Brain microvascular endothelial cell (primary cell): Measurements from ENCODE around the gene HBG1.

ENCODE experiments used
- DNase-seq: peaks from one replicate; pipeline ENCODE4 v3.0.0-alpha.2; 2020
- H3K27ac ChIP-seq: fragments of 250-450 bp; sonication (Bioruptor Pico); 2 replicates; pipeline ENCODE4 v1.5.1; 2020; ENCODE audit warnings: mild to moderate bottlenecking, moderate library complexity
- H3K27me3 ChIP-seq: fragments of 250-450 bp; sonication (Bioruptor Pico); replicated peaks from 2 replicates; pipeline ENCODE4 v1.5.1; 2020; ENCODE audit warnings: mild to moderate bottlenecking
- H3K36me3 ChIP-seq: fragments of 250-450 bp; sonication (Bioruptor Pico); replicated peaks from 2 replicates; pipeline ENCODE4 v1.5.1; 2020; ENCODE audit warnings: mild to moderate bottlenecking
- H3K4me3 ChIP-seq: 2 replicates; pipeline ENCODE4 v1.5.1; 2011; ENCODE audit warnings: low read depth, mild to moderate bottlenecking, control low read depth, low read length, moderate library complexity
- CTCF ChIP-seq: IDR thresholded peaks from 2 replicates; pipeline ENCODE4 v1.5.1; 2011; ENCODE audit warnings: low read depth, mild to moderate bottlenecking, moderate library complexity, low read length, control low read depth, inconsistent platforms; ENCODE audit errors: missing control alignments
- in situ Hi-C: cut with HindIII; loops from 2 replicates; pipeline ENCODE4 v1.10.0; 2017; ENCODE audit warnings: low sequenced_read_pairs, low pct_ligation_motif_present

HBG1 gene

GRCh38 chr11:5223686-5224085 is 26.0 kb downstream of the HBG1 start:
- no peak overlapping the region for H3K27ac ChIP-seq
- no peaks in the 10 kb centered on the region for H3K27me3 ChIP-seq
- no peak overlapping the region for H3K4me3 ChIP-seq
- DNase-seq = no peak
- no peak for TF ChIP-seq CTCF
- no peaks in the 10 kb centered on the region for H3K36me3 ChIP-seq
- in situ Hi-C loops = no loop called here

- in situ Hi-C loops = no loop called here
- DNase-seq = no peak
- H3K4me3 ChIP-seq = no peak overlapping the region
- no peaks in the 10 kb centered on the region for H3K36me3 ChIP-seq
- TF ChIP-seq CTCF = no peak
- H3K27me3 ChIP-seq = no peaks in the 10 kb centered on the region
- no peak overlapping the region for H3K27ac ChIP-seq
These were observed 26.5 kb downstream of the HBG1 start for GRCh38 chr11:5223146-5223545.

DNA sequence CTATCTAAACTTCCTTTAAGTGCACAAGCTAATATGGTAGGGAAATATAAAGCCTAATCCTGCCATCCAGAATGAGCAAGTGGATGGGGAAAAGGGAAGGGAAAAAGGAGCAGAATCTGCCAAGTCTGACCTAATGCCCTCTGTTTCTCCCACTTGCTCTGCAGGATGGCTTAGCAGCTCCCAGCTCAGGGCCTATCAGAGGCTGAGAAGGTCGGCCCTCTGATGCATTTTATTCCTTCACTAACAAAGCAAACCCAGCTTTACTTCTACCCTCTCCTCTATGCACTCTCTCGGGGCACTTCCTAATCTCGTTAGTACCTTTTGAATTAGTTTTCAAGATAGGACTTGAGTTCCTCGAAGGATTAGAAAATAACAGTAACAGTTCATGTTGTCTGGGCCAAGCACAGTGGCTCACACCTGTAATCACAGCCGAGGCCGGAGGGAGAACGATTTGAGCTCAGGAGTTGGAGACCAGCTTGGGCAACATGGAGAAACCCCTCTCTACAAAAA is 39.2 kb downstream of the HBG1 start:
- in situ Hi-C loops = no loop called here
- no peak for DNase-seq
- Histone ChIP-seq H3K27me3 (no peaks in the 10 kb centered on the region), H3K27ac (no peak overlapping the region), H3K4me3 (no peak overlapping the region), H3K36me3 (no peaks in the 10 kb centered on the region)
- no peak for TF ChIP-seq CTCF

DNA sequence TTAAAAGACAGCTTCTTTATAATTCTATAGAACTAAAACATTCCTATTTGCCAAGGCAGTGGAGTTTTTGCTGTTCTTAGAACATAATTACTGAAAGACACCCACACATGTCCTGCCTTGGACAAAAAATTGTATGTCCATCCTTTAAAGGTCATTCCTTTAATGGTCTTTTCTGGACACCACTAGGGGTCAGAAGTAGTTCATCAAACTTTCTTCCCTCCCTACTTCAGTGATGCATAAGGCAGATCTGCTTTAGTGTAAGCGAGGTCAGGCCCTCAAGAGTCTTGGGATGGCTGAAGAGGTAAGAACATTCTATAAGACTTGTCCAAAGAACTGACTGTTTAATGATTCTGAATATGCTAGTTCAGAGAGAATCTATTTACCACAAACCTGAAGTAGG is 44.9 kb downstream of the HBG1 start:
- peak; percentile 69 for DNase-seq
- no peak overlapping the region for H3K4me3 ChIP-seq
- H3K27ac ChIP-seq = no peak overlapping the region
- in situ Hi-C loops = no loop called here
- H3K27me3 ChIP-seq = no peaks in the 10 kb centered on the region
- peak; percentile 62 for TF ChIP-seq CTCF
- H3K36me3 ChIP-seq = no peaks in the 10 kb centered on the region

- Histone ChIP-seq H3K4me3 (no peak overlapping the region), H3K27ac (no peak overlapping the region), H3K36me3 (no peaks in the 10 kb centered on the region), H3K27me3 (no peaks in the 10 kb centered on the region)
- DNase-seq = no peak
- TF ChIP-seq CTCF = no peak
- in situ Hi-C loops = no loop called here
These were observed 46.3 kb downstream of the HBG1 start for GRCh38 chr11:5203366-5203765.

DNA sequence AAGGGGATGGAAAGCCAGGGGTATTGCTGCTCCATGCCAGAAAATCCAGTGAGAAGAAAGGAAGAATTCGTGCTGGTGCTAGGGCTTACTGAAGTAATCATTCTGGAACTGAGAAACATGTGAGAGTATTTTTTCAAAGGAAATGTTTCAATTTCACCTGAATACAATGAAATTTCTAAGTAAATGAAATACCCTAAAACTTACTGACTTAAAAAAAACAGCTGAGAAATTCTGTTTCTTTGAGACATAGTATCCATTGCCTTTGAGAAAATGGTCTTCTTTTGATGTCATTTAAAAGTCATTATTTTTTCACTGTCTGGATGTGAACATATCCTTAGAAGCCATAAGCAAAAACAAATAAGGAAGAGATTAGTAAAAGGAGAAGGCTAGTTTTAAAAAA is 49.1 kb downstream of the HBG1 start, which contains the start of gene OR51V1:
Gene OR51V1 (minus strand): TSS at position 101 of the 400 bp plus-strand sequence. CDS start 0 bp downstream, at position 101.
- no peak for TF ChIP-seq CTCF
- DNase-seq = no peak
- Histone ChIP-seq H3K27me3 (no peaks in the 10 kb centered on the region), H3K36me3 (no peaks in the 10 kb centered on the region), H3K4me3 (no peak within 1 kb of the TSS), H3K27ac (no peak within 1 kb of the TSS)
- in situ Hi-C loops = no loop called here
